Nephron (organoid): ENCODE measurements around the gene CYRIA.

Experiments
- H3K27ac Mint-ChIP-seq, 3 experiments: 2 replicates each; pipeline ENCODE4 v1.8.0; 2020; ENCODE audit warnings: mixed read lengths in 3 of 3, mild to moderate bottlenecking in 2 of 3, moderate library complexity in 1 of 3
- H3K27me3 Mint-ChIP-seq: 2 replicates; pipeline ENCODE4 v1.8.0; 2021; ENCODE audit warnings: low read depth, mild to moderate bottlenecking, moderate library complexity, mixed read lengths
- H3K36me3 Mint-ChIP-seq: 2 replicates; pipeline ENCODE4 v1.8.0; 2020; ENCODE audit warnings: low read depth, mixed read lengths
- H3K4me1 Mint-ChIP-seq: 2 replicates; pipeline ENCODE4 v1.8.0; 2020; ENCODE audit warnings: mixed read lengths
- H3K4me3 Mint-ChIP-seq, 3 experiments: 2 replicates each; pipeline ENCODE4 v1.8.0; 2020; ENCODE audit warnings: mild to moderate bottlenecking in 3 of 3, mixed read lengths in 3 of 3, moderate library complexity in 2 of 3
- H3K9me3 Mint-ChIP-seq: 2 replicates; pipeline ENCODE4 v1.8.0; 2020; ENCODE audit warnings: mixed read lengths
- CTCF ChIP-seq, 3 experiments: fragments of 200-600 bp; sonication (generic); IDR thresholded peaks; one replicate each; pipeline ENCODE4 v1.5.0; 2021; ENCODE audit warnings: antibody characterized with exemption in 3 of 3; ENCODE audit not compliant: unreplicated experiment in 3 of 3

The CYRIA gene

DNA sequence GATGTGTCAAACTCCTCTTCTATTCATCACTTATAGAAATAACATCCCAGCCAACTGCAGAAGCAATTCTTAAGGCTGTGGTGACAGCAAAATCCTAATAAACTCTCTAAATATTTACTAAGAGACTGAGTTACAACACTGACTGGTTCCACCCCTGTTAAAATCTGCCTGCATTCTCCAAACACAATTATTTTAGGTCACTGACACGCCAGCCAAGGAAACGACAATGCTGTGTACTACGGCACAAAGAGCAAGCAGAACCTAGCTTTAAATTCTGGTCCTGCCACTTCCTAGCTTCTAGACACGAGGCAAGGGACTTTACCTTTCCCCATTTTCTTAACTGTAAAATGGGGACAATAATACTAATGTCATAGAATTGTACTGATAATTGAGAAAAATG lies 4.1 kb downstream of the CYRIA start:
- Mint-ChIP-seq H3K36me3 (no peaks in the 10 kb centered on the region), H3K27me3 (peaks cover 21% of the 10 kb centered on the region), H3K9me3 (no peaks in the 10 kb centered on the region), H3K4me3 (no peak overlapping the region), H3K4me1 (peaks cover 52% of the 10 kb centered on the region), H3K27ac (no peak overlapping the region)
- no peak for TF ChIP-seq CTCF (IDR thresholded peaks at IDR 0.05; ENCODE audit: unreplicated experiment in 3 of 3)

- H3K27me3 Mint-ChIP-seq = peaks cover 15% of the 10 kb centered on the region
- no peak for TF ChIP-seq CTCF (IDR thresholded peaks at IDR 0.05; ENCODE audit: unreplicated experiment in 3 of 3)
- H3K4me3 Mint-ChIP-seq = no peak overlapping the region
- peaks cover 55% of the 10 kb centered on the region for H3K4me1 Mint-ChIP-seq
- no peaks in the 10 kb centered on the region for H3K9me3 Mint-ChIP-seq
- H3K27ac Mint-ChIP-seq = no peak overlapping the region
- no peaks in the 10 kb centered on the region for H3K36me3 Mint-ChIP-seq
Observed at GRCh38 chr2:16660556-16660955, 5.1 kb downstream of the CYRIA start.

DNA sequence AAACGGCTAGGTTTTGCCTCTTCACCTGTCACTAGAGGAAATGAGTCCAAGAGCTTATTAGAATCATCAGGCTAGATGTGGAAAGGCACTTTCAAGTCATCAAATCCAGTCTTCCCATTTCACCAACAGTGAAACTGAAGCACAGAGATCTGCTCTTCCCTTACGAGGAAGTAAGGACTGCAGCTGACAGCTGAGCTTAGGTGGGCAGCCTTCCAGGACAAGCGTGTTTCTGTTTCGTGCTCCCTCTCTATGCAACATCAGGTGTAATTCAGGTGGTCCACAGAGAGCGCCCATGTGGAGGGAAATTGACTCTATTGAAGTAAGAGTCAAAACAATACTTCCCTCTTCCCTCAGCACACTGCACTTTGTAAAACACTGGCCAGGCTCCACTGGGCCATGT lies 5.5 kb downstream of the CYRIA start:
- no peak overlapping the region for H3K27ac Mint-ChIP-seq
- no peaks in the 10 kb centered on the region for H3K36me3 Mint-ChIP-seq
- no peak for TF ChIP-seq CTCF (IDR thresholded peaks at IDR 0.05; ENCODE audit: unreplicated experiment in 3 of 3)
- H3K27me3 Mint-ChIP-seq = peaks cover 15% of the 10 kb centered on the region
- peaks cover 59% of the 10 kb centered on the region for H3K4me1 Mint-ChIP-seq
- no peaks in the 10 kb centered on the region for H3K9me3 Mint-ChIP-seq
- no peak overlapping the region for H3K4me3 Mint-ChIP-seq

GRCh38 chr2:16658076-16658739 lies 7.4 kb downstream of the CYRIA start:
- H3K36me3 Mint-ChIP-seq = no peaks in the 10 kb centered on the region
- H3K9me3 Mint-ChIP-seq = no peaks in the 10 kb centered on the region
- peaks cover 4% of the 10 kb centered on the region for H3K27me3 Mint-ChIP-seq
- no peak overlapping the region for H3K4me3 Mint-ChIP-seq
- no peak for TF ChIP-seq CTCF (IDR thresholded peaks at IDR 0.05; ENCODE audit: unreplicated experiment in 3 of 3)
- peak overlapping the region in 1 of 3 experiments; percentile 1 for H3K27ac Mint-ChIP-seq
- H3K4me1 Mint-ChIP-seq = peaks cover 60% of the 10 kb centered on the region

- Mint-ChIP-seq H3K4me1 (peaks cover 62% of the 10 kb centered on the region), H3K9me3 (no peaks in the 10 kb centered on the region), H3K4me3 (no peak overlapping the region), H3K27me3 (peaks cover 3% of the 10 kb centered on the region), H3K27ac (peak overlapping the region in 1 of 3 experiments; percentile 1), H3K36me3 (no peaks in the 10 kb centered on the region)
- no peak for TF ChIP-seq CTCF (IDR thresholded peaks at IDR 0.05; ENCODE audit: unreplicated experiment in 3 of 3)
Observed at GRCh38 chr2:16657671-16658070, 8.0 kb downstream of the CYRIA start.

- TF ChIP-seq CTCF (IDR thresholded peaks at IDR 0.05; ENCODE audit: unreplicated experiment in 3 of 3) = no peak
- H3K27me3 Mint-ChIP-seq = no peaks in the 10 kb centered on the region
- H3K4me3 Mint-ChIP-seq = no peak overlapping the region
- H3K36me3 Mint-ChIP-seq = no peaks in the 10 kb centered on the region
- H3K9me3 Mint-ChIP-seq = no peaks in the 10 kb centered on the region
- peaks cover 69% of the 10 kb centered on the region for H3K4me1 Mint-ChIP-seq
- H3K27ac Mint-ChIP-seq = peak overlapping the region in 1 of 3 experiments; percentile 16
Observed at GRCh38 chr2:16656784-16657391, 8.7 kb downstream of the CYRIA start.
